SK-N-SH (cell line): ENCODE measurements around the gene TUBA3C. TPM values are rescaled to one million over a fixed set of nuclear protein-coding genes. Genes with fewer than 3 reads are reported as not detected.

Source experiments
- CTCF ChIA-PET: fragments of 300-600, 350-600 bp; formaldehyde crosslinking; extraction: SDS; loops from one replicate; lab custom pipeline; 2021; lab: Yijun Ruan, JAX
- POLR2A ChIA-PET: fragments of 350-600 bp; sonication (Branson Sonifier 250); formaldehyde crosslinking; extraction: SDS; loops from one replicate; lab custom pipeline; 2020; ENCODE audit warnings: antibody characterized with exemption, inconsistent platforms; lab: Yijun Ruan, JAX
- DNase-seq: peaks from one replicate; pipeline ENCODE4 v3.0.0; 2012
- H2AFZ ChIP-seq: fragments of 200-600 bp; sonication (generic); 2 replicates; pipeline ENCODE4 v1.8.1; 2016; ENCODE audit warnings: antibody characterized with exemption, mild to moderate bottlenecking, low read depth
- H3F3A ChIP-seq: fragments of 200-600 bp; sonication (generic); replicated peaks from 2 replicates; pipeline ENCODE3; 2016; ENCODE audit warnings: antibody characterized with exemption, mild to moderate bottlenecking; ENCODE audit not compliant: insufficient read depth
- H3K27ac ChIP-seq, 2 experiments: fragments of 200-500 bp in 1 of 2; fragments of 200-600 bp in 1 of 2; sonication (Bioruptor generic) in 1 of 2; sonication (generic), shearing (Covaris generic) in 1 of 2; 2 replicates each; pipeline versions ENCODE4 v1.5.1 to v1.6.1; 2014 to 2016; ENCODE audit warnings: low read depth in 2 of 2, inconsistent platforms in 1 of 2, low read length in 1 of 2, mild to moderate bottlenecking in 1 of 2, mixed read lengths in 1 of 2
- H3K27me3 ChIP-seq: fragments of 200-600 bp; sonication (generic), shearing (Covaris generic); 2 replicates; pipeline ENCODE4 v1.6.1; 2016; ENCODE audit warnings: mixed run types; ENCODE audit not compliant: insufficient read depth
- H3K36me3 ChIP-seq, 2 experiments: fragments of 200-500 bp in 1 of 2; fragments of 200-600 bp in 1 of 2; sonication (Bioruptor generic) in 1 of 2; sonication (generic) in 1 of 2; replicated peaks in 1 of 2; 2 replicates each; pipeline versions ENCODE3 to v1.5.1; 2014 to 2016; ENCODE audit warnings: low read length in 1 of 2, mild to moderate bottlenecking in 1 of 2; ENCODE audit not compliant: insufficient read depth in 2 of 2, control insufficient read depth in 1 of 2
- H3K4me1 ChIP-seq, 2 experiments: fragments of 200-500 bp in 1 of 2; fragments of 200-600 bp in 1 of 2; sonication (Bioruptor generic) in 1 of 2; sonication (generic), shearing (Covaris generic) in 1 of 2; 2 replicates each; pipeline versions ENCODE4 v1.5.1 to v1.6.1; 2014 to 2016; ENCODE audit warnings: low read depth in 1 of 2, low read length in 1 of 2, mixed run types in 1 of 2; ENCODE audit not compliant: insufficient read depth in 2 of 2, control insufficient read depth in 1 of 2
- H3K4me2 ChIP-seq: fragments of 200-600 bp; sonication (generic), shearing (Covaris generic); 2 replicates; pipeline ENCODE4 v1.6.1; 2017; ENCODE audit warnings: mixed run types
- H3K4me3 ChIP-seq, 2 experiments: fragments of 200-500 bp in 1 of 2; fragments of 200-600 bp in 1 of 2; sonication (Bioruptor generic) in 1 of 2; sonication (generic), shearing (Covaris generic) in 1 of 2; 2 replicates each; pipeline versions ENCODE4 v1.5.1 to v1.8.1; 2014 to 2016; ENCODE audit warnings: low read depth in 2 of 2, inconsistent platforms in 1 of 2, low read length in 1 of 2, mild to moderate bottlenecking in 1 of 2, mixed read lengths in 1 of 2, moderate library complexity in 1 of 2
- H3K79me2 ChIP-seq: fragments of 200-600 bp; sonication (generic); 2 replicates; pipeline ENCODE4 v1.8.1; 2017; ENCODE audit warnings: mild to moderate bottlenecking; ENCODE audit not compliant: insufficient read depth
- H3K9ac ChIP-seq: fragments of 200-600 bp; sonication (generic); 2 replicates; pipeline ENCODE4 v1.6.1; 2017; ENCODE audit warnings: mixed run types
- H3K9me2 ChIP-seq: fragments of 200-600 bp; sonication (generic); 2 replicates; pipeline ENCODE4 v1.6.1; 2017; ENCODE audit warnings: mixed run types
- H3K9me3 ChIP-seq: fragments of 200-600 bp; sonication (generic); 2 replicates; pipeline ENCODE4 v1.6.1; 2017; ENCODE audit warnings: mixed run types, mild to moderate bottlenecking, moderate library complexity
- H4K20me1 ChIP-seq: fragments of 200-600 bp; sonication (generic); 2 replicates; pipeline ENCODE4 v1.6.1; 2017; ENCODE audit warnings: mild to moderate bottlenecking, mixed run types; ENCODE audit not compliant: insufficient read depth
- EP300 ChIP-seq, 2 experiments: IDR thresholded peaks; 2 replicates each; pipeline versions ENCODE4 v1.4.0 to v1.6.1; 2012; ENCODE audit warnings: borderline replicate concordance in 1 of 2, low read depth in 1 of 2, low read length in 1 of 2
- EZH2phosphoT487 ChIP-seq: fragments of 200-600 bp; sonication (generic); IDR thresholded peaks from 2 replicates; pipeline ENCODE4 v1.6.1; 2017; ENCODE audit warnings: low read depth, mixed run types, mild to moderate bottlenecking, antibody characterized with exemption, moderate library complexity, borderline replicate concordance
- FOSL2 ChIP-seq: IDR thresholded peaks from 2 replicates; pipeline ENCODE4 v1.4.0; 2012; ENCODE audit warnings: low read depth, mild to moderate bottlenecking, moderate library complexity, borderline replicate concordance
- FOXJ3 ChIP-seq: sonication (generic); formaldehyde crosslinking; IDR thresholded peaks from 2 replicates; pipeline ENCODE4 v1.5.1; 2020; ENCODE audit warnings: mild to moderate bottlenecking, missing genetic modification reagents
- NRF1 ChIP-seq: IDR thresholded peaks from 2 replicates; pipeline ENCODE4 v1.6.1; 2012; ENCODE audit warnings: low read depth, mild to moderate bottlenecking, low read length
- POLR2AphosphoS5 ChIP-seq: IDR thresholded peaks from 2 replicates; pipeline ENCODE4 v1.6.1; 2012; ENCODE audit warnings: low read depth, low read length
- RAD21 ChIP-seq: IDR thresholded peaks from 2 replicates; pipeline ENCODE4 v1.6.1; 2012; ENCODE audit warnings: mild to moderate bottlenecking, low read length
- SIN3A ChIP-seq: IDR thresholded peaks from 2 replicates; pipeline ENCODE4 v1.6.1; 2012; ENCODE audit warnings: low read depth, mild to moderate bottlenecking, low read length, moderate library complexity, borderline replicate concordance
- TCF12 ChIP-seq: IDR thresholded peaks from 2 replicates; pipeline ENCODE4 v1.4.0; 2012
- TEAD4 ChIP-seq: IDR thresholded peaks from 2 replicates; pipeline ENCODE4 v1.4.0; 2012; ENCODE audit warnings: mild to moderate bottlenecking, borderline replicate concordance; ENCODE audit not compliant: insufficient read depth
- whole genome bisulfite sequencing: methylation state at CpG from one replicate; pipeline ENCODE4 v1.1.6; 2017; ENCODE audit warnings: low lambda C conversion rate; 5-methylcytosine and 5-hydroxymethylcytosine counted together
- polyA plus RNA-seq, 3 experiments: library from polyadenylated mRNA; depleted of rRNA; stranded (reverse); fragments of >200 nt; gene quantifications; 2 replicates each; pipeline ENCODE4 v1.2.3, GENCODE V29; 2012
- TF ChIP-seq, protein P1 (sequence below): IDR thresholded peaks from 2 replicates; pipeline ENCODE4 v1.6.1; 2012; ENCODE audit warnings: mild to moderate bottlenecking, low read depth, low read length, moderate library complexity
- TF ChIP-seq, protein P2 (sequence below): fragments of 150-350 bp; IDR thresholded peaks from 2 replicates; pipeline ENCODE4 v1.6.1; 2017; ENCODE audit warnings: antibody characterized with exemption, low read length, low read depth, borderline replicate concordance
- TF ChIP-seq, protein P3 (sequence below): IDR thresholded peaks from 2 replicates; pipeline ENCODE4 v1.4.0; 2012; ENCODE audit warnings: low read depth, borderline replicate concordance

TUBA3C gene
- polyA plus RNA-seq, 1 of the 3 experiments (the other 2 are of a cell fraction): 0.05 TPM

DNA sequence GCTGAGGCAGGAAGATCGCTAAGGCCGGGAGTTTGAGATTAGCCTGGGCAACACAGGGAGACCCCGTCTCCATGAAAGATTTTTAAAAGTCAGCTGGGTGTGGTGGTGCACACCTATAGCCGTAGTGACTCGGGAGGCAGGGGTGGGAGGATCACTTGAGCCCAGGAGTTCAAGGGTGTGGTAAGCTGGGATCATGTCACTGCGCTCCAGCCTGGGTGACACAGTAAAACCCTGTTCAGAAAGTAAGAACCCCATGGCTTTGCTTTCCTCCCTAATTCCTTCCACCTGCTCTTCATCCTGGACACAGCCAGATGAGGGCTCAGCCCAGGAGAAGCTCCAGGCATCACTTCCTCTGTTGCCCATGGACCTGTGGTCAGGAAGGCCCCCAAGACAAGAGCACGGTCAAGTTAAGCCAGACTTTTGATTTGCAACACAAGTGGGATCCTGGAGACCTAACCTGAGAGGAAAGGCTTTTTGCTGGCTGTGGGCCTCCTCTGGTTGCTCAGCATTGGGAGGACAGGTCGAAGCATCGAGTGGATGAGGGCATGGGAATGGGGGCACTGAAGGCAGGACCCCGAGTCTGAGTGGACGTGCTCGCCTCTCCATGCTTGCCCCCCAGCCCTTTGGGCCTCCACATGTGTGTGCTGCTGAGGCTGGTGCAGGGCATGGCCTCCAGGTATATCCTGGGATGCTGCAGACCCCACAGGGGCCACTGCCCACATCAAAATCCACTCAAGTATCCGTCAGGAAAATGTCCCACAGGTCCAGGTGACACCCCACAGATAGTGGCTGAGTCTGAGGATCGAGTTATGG, 25.4 kb downstream of the TUBA3C start:
- CTCF ChIA-PET: no interaction called here
- no peak for TF ChIP-seq POLR2AphosphoS5
- no peak for TF ChIP-seq TCF12
- TF ChIP-seq, protein P1, sequence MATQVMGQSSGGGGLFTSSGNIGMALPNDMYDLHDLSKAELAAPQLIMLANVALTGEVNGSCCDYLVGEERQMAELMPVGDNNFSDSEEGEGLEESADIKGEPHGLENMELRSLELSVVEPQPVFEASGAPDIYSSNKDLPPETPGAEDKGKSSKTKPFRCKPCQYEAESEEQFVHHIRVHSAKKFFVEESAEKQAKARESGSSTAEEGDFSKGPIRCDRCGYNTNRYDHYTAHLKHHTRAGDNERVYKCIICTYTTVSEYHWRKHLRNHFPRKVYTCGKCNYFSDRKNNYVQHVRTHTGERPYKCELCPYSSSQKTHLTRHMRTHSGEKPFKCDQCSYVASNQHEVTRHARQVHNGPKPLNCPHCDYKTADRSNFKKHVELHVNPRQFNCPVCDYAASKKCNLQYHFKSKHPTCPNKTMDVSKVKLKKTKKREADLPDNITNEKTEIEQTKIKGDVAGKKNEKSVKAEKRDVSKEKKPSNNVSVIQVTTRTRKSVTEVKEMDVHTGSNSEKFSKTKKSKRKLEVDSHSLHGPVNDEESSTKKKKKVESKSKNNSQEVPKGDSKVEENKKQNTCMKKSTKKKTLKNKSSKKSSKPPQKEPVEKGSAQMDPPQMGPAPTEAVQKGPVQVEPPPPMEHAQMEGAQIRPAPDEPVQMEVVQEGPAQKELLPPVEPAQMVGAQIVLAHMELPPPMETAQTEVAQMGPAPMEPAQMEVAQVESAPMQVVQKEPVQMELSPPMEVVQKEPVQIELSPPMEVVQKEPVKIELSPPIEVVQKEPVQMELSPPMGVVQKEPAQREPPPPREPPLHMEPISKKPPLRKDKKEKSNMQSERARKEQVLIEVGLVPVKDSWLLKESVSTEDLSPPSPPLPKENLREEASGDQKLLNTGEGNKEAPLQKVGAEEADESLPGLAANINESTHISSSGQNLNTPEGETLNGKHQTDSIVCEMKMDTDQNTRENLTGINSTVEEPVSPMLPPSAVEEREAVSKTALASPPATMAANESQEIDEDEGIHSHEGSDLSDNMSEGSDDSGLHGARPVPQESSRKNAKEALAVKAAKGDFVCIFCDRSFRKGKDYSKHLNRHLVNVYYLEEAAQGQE: no peak
- TF ChIP-seq TEAD4: no peak
- TF ChIP-seq NRF1: no peak
- no peak for TF ChIP-seq RAD21
- no peak for TF ChIP-seq EP300 (IDR thresholded peaks at IDR 0.05; ENCODE audit: borderline replicate concordance in 1 of 2, low read depth in 1 of 2, low read length in 1 of 2)
- TF ChIP-seq, protein P2, sequence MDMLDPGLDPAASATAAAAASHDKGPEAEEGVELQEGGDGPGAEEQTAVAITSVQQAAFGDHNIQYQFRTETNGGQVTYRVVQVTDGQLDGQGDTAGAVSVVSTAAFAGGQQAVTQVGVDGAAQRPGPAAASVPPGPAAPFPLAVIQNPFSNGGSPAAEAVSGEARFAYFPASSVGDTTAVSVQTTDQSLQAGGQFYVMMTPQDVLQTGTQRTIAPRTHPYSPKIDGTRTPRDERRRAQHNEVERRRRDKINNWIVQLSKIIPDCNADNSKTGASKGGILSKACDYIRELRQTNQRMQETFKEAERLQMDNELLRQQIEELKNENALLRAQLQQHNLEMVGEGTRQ: no peak
- TF ChIP-seq FOSL2: no peak
- TF ChIP-seq EZH2phosphoT487: no peak
- TF ChIP-seq, protein P3, sequence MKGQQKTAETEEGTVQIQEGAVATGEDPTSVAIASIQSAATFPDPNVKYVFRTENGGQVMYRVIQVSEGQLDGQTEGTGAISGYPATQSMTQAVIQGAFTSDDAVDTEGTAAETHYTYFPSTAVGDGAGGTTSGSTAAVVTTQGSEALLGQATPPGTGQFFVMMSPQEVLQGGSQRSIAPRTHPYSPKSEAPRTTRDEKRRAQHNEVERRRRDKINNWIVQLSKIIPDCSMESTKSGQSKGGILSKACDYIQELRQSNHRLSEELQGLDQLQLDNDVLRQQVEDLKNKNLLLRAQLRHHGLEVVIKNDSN: no peak
- TF ChIP-seq FOXJ3 (CRISPR knock-in tag): no peak
- TF ChIP-seq SIN3A: no peak
- POLR2A ChIA-PET: no interaction called here

More for the DNA sequence above, 25.4 kb downstream of the TUBA3C start:
- Histone ChIP-seq H3K27me3 (no peaks in the 10 kb centered on the region), H3K27ac (no peak overlapping the region), H3K9me3 (no peaks in the 10 kb centered on the region), H3K4me1 (no peaks in the 10 kb centered on the region), H4K20me1 (no peaks in the 10 kb centered on the region), H2AFZ (no peak overlapping the region), H3K79me2 (no peaks in the 10 kb centered on the region), H3K4me3 (no peak overlapping the region), H3K4me2 (no peak overlapping the region), H3K9ac (no peak overlapping the region), H3K9me2 (no peaks in the 10 kb centered on the region), H3K36me3 (no peaks in the 10 kb centered on the region), H3F3A (no peaks in the 10 kb centered on the region)
- WGBS: 8% methylated on average over 9 of the region's 14 CpGs
- no peak for DNase-seq
